DOHH2 (cell line): ENCODE results near the gene SMOC2.

Experiments used
- H3F3A ChIP-seq: fragments of 200-600 bp; sonication (generic), shearing (Covaris generic); 2 replicates; pipeline ENCODE4 v1.6.0; 2016; ENCODE audit warnings: antibody characterized with exemption, mild to moderate bottlenecking; ENCODE audit not compliant: control insufficient read depth, insufficient read depth
- H3K27ac ChIP-seq: fragments of 200-600 bp; sonication (generic); 2 replicates; pipeline ENCODE4 v1.5.1; 2014; ENCODE audit warnings: low read depth, mild to moderate bottlenecking, low read length, moderate library complexity
- H3K27me3 ChIP-seq: fragments of 200-600 bp; sonication (generic); 2 replicates; pipeline ENCODE4 v1.6.1; 2014; ENCODE audit warnings: mild to moderate bottlenecking, low read length, mixed read lengths; ENCODE audit not compliant: control insufficient read depth
- H3K36me3 ChIP-seq: fragments of 200-600 bp; sonication (generic); 2 replicates; pipeline ENCODE4 v1.6.1; 2014; ENCODE audit warnings: mild to moderate bottlenecking, low read length, moderate library complexity, mixed read lengths; ENCODE audit not compliant: control insufficient read depth
- H3K4me1 ChIP-seq: fragments of 200-600 bp; sonication (generic); 2 replicates; pipeline ENCODE4 v1.6.1; 2014; ENCODE audit warnings: mild to moderate bottlenecking, low read length, mixed read lengths; ENCODE audit not compliant: control insufficient read depth
- H3K4me2 ChIP-seq: fragments of 200-600 bp; sonication (generic); 2 replicates; pipeline ENCODE4 v1.6.0; 2014; ENCODE audit warnings: mild to moderate bottlenecking, low read length, moderate library complexity
- H3K4me3 ChIP-seq: fragments of 200-600 bp; sonication (generic); 2 replicates; pipeline ENCODE4 v1.5.1; 2014; ENCODE audit warnings: mild to moderate bottlenecking, low read length, mixed read lengths
- H3K79me2 ChIP-seq: fragments of 200-600 bp; sonication (generic); 2 replicates; pipeline ENCODE4 v1.6.1; 2014; ENCODE audit warnings: mild to moderate bottlenecking, low read length, mixed read lengths; ENCODE audit not compliant: control insufficient read depth
- H3K9me2 ChIP-seq: fragments of 200-600 bp; sonication (generic); replicated peaks from 2 replicates; pipeline ENCODE4 v1.6.1; 2014; ENCODE audit warnings: mild to moderate bottlenecking, low read length, mixed read lengths; ENCODE audit not compliant: control insufficient read depth
- H3K9me3 ChIP-seq: fragments of 200-600 bp; sonication (generic); 2 replicates; pipeline ENCODE4 v1.6.1; 2014; ENCODE audit warnings: antibody characterized with exemption, low read length, mixed read lengths; ENCODE audit not compliant: control insufficient read depth, insufficient read depth
- H4K20me1 ChIP-seq: fragments of 200-600 bp; sonication (generic); 2 replicates; pipeline ENCODE4 v1.6.0; 2014; ENCODE audit warnings: low read depth, mild to moderate bottlenecking, antibody characterized with exemption, low read length, moderate library complexity; ENCODE audit not compliant: control insufficient read depth, insufficient read depth
- CTCF ChIP-seq: fragments of 200-600 bp; sonication (generic); IDR thresholded peaks from one replicate; pipeline ENCODE4 v1.5.1; 2014; ENCODE audit warnings: antibody characterized with exemption, mild to moderate bottlenecking, low read depth, low read length; ENCODE audit not compliant: poor library complexity, severe bottlenecking
- EZH2phosphoT487 ChIP-seq: fragments of 200-600 bp; sonication (generic); IDR thresholded peaks from 2 replicates; pipeline ENCODE4 v1.6.1; 2017; ENCODE audit warnings: borderline replicate concordance, mild to moderate bottlenecking, antibody characterized with exemption, low read length, moderate library complexity, mixed read lengths

SMOC2 gene

GRCh38 chr6:168413018-168413720 lies 27.8 kb upstream of the SMOC2 start:
- H4K20me1 ChIP-seq: no peaks in the 10 kb centered on the region
- TF ChIP-seq CTCF (no peak), EZH2phosphoT487 (no peak)
- H3K36me3 ChIP-seq: no peaks in the 10 kb centered on the region
- H3K4me3 ChIP-seq: no peak overlapping the region
- H3K4me2 ChIP-seq: no peak overlapping the region
- H3K9me2 ChIP-seq: no peaks in the 10 kb centered on the region
- no peaks in the 10 kb centered on the region for H3K79me2 ChIP-seq
- no peaks in the 10 kb centered on the region for H3F3A ChIP-seq
- H3K9me3 ChIP-seq: peaks cover 20% of the 10 kb centered on the region; the same call in 1 of the 2 replicates
- no peaks in the 10 kb centered on the region for H3K27me3 ChIP-seq
- no peaks in the 10 kb centered on the region for H3K4me1 ChIP-seq
- H3K27ac ChIP-seq: no peak overlapping the region

- Histone ChIP-seq H3K79me2 (no peaks in the 10 kb centered on the region), H3K9me2 (no peaks in the 10 kb centered on the region), H3F3A (no peaks in the 10 kb centered on the region), H3K4me1 (no peaks in the 10 kb centered on the region), H3K9me3 (peaks cover 20% of the 10 kb centered on the region; the same call in 1 of the 2 replicates), H4K20me1 (no peaks in the 10 kb centered on the region), H3K27me3 (no peaks in the 10 kb centered on the region), H3K4me2 (no peak overlapping the region), H3K27ac (no peak overlapping the region), H3K36me3 (no peaks in the 10 kb centered on the region), H3K4me3 (no peak overlapping the region)
- no peak for TF ChIP-seq EZH2phosphoT487
- no peak for TF ChIP-seq CTCF
These were observed 27.1 kb upstream of the SMOC2 start for GRCh38 chr6:168413856-168414255.

GRCh38 chr6:168414336-168415097 lies 26.5 kb upstream of the SMOC2 start:
- Histone ChIP-seq H3K27me3 (no peaks in the 10 kb centered on the region), H3K36me3 (no peaks in the 10 kb centered on the region), H3K27ac (no peak overlapping the region), H4K20me1 (no peaks in the 10 kb centered on the region), H3K4me3 (no peak overlapping the region), H3K4me2 (no peak overlapping the region), H3K4me1 (no peaks in the 10 kb centered on the region), H3K9me3 (peaks cover 20% of the 10 kb centered on the region; the same call in 1 of the 2 replicates), H3K79me2 (no peaks in the 10 kb centered on the region), H3K9me2 (no peaks in the 10 kb centered on the region), H3F3A (no peaks in the 10 kb centered on the region)
- TF ChIP-seq CTCF (no peak), EZH2phosphoT487 (no peak)
